ENCODE results near the gene IL12RB2.
"Not testable (repeated sequence)": the region's sequence is repeated elsewhere in the genome, so short reads cannot be mapped to it uniquely, and the experiment has no call there.

Gene IL12RB2

GRCh38 chr1:67394548-67394947, 86.9 kb downstream of the IL12RB2 start:
- no peak for DNase-seq (ENCODE audit: low read depth, low spot score)

GRCh38 chr1:67399199-67399993, 91.7 kb downstream of the IL12RB2 start:
- no peak for DNase-seq (ENCODE audit: low read depth, low spot score)

- not testable (repeated sequence) for DNase-seq (ENCODE audit: low read depth, low spot score)
Measured at GRCh38 chr1:67400029-67400786, 92.5 kb downstream of the IL12RB2 start.

- no peak for DNase-seq (ENCODE audit: low read depth, low spot score)
Measured at GRCh38 chr1:67401443-67401842, 93.8 kb downstream of the IL12RB2 start.

DNA sequence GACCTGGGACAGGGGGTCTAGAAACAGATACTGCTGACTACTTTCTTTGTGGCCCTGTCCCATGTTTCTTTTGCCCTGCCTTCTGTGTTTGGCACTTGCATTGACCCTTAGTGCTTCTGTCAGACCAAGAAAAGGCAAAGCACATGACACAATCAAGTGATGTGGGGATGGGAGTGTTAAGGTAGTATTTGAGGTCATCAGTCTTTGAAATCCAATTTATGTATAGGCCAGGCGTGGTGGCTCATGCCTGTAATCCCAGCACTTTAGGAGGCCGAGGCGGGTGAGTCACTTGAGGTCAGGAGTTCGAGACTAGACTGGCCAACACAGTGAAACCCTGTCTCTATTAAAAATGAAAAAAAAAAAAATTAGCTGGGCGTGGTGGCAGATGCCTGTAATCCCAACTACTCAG, 96.5 kb downstream of the IL12RB2 start:
- no peak for DNase-seq (ENCODE audit: low read depth, low spot score)

- DNase-seq (ENCODE audit: low read depth, low spot score), result no peak
Measured at GRCh38 chr1:67405473-67406245, 98.0 kb downstream of the IL12RB2 start.

DNA sequence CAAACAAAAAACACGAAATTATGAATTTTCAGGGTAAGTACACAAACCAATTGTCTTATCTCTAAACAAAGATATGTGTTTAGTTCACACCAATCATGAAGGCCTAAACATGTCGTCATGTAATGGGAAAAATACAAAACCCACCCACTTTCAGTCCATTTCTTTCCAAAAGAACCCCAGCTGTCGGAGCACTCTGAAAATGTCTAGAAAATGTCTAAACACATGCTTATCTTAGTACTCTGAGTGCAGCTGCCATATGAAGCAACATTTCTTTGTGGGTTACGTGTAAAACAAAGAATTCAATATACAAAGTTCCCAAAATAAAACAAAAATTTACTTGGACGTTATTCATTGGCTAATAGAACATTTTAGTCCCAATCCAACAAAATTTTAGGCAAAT, 99.8 kb downstream of the IL12RB2 start:
- DNase-seq (ENCODE audit: low read depth, low spot score), result no peak

GRCh38 chr1:67408148-67408547, 100.5 kb downstream of the IL12RB2 start:
- DNase-seq (ENCODE audit: low read depth, low spot score), result no peak

- not testable (repeated sequence) for DNase-seq (ENCODE audit: low read depth, low spot score)
Measured at GRCh38 chr1:67413101-67413500, 105.4 kb downstream of the IL12RB2 start.

DNA sequence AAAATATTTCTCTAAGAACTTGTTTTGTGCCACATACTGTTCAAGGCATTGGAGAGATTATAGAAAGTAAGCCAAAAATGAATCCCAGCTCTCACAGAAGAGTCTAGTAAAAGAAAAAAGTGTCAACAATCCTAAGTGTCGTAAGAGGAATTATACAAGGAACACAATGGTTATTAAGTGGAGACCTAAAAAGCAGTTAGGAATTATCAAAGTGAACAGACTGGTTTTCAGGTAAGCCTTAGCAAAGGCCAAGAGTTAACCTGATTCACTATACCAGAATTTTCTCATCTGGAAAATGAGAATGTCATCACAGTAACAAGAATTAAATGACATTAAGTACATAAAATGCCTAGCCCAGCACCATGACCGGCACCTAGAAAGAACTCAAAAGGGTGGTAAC, 106.9 kb downstream of the IL12RB2 start:
- DNase-seq (ENCODE audit: low read depth, low spot score), result no peak

GRCh38 chr1:67415041-67415440, 107.4 kb downstream of the IL12RB2 start:
- no peak for DNase-seq (ENCODE audit: low read depth, low spot score)

DNA sequence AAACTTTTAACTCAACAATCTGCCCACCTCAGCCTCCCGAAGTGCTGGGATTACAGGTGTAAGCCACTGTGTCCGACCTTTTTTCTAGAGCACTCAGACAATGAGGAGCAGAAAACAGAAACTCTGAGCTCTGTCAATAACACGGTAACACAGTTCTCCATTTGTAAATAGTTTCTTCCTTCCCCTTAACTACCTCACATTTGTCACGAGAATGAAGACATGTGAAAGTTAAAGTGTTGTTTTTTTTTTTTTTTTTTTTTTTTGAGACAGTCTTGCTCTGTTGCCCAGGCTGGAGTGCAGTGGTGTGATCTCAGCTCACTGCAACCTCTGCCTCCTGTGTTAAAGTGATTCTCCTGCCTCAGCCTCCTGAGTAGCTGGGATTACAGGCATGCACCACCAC, 110.1 kb downstream of the IL12RB2 start:
- not testable (repeated sequence) for DNase-seq (ENCODE audit: low read depth, low spot score)

- no peak for DNase-seq (ENCODE audit: low read depth, low spot score)
Measured at GRCh38 chr1:67418839-67419586, 111.3 kb downstream of the IL12RB2 start.

- DNase-seq (ENCODE audit: low read depth, low spot score), result no peak
Measured at GRCh38 chr1:67420835-67421492, 113.3 kb downstream of the IL12RB2 start.

DNA sequence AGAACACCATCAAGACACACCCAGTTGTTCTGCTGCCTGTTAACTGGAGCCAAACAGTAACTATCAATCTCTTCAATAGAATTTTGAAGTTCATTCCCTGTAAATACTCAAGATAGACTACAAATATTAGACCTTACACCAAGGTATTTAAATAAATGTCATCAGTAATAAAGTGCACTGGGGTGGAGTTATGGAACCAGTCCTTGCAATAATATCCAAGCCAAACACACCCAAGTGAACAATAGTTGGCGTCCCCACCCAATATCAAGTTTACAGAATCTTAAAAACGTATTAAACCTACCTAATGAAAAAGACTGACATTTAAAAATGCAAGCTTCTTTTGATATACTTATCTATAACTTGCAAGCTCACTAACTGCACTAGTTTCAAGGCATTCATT, 119.8 kb downstream of the IL12RB2 start:
- DNase-seq (ENCODE audit: low read depth, low spot score), result no peak

DNA sequence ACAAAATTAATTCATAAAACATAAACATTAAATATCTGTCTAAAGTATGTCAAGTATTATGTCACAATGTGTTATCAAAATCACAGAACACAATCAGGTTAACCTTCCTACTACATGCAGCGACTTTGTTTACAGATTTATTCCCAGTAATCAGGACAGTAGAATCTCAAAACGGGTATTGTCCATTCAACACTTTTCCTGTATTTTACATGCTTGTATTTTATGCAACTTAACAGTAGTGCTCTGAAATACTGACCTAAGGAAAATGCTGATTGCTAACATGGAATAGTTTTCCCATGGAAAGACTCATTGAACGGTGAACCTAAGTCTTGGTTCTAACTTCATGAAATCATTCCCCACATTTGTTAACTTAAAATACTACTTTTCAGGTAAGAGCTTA, 120.3 kb downstream of the IL12RB2 start:
- DNase-seq (ENCODE audit: low read depth, low spot score), result no peak

- DNase-seq (ENCODE audit: low read depth, low spot score), result no peak
Measured at GRCh38 chr1:67429011-67429527, 121.4 kb downstream of the IL12RB2 start.

DNA sequence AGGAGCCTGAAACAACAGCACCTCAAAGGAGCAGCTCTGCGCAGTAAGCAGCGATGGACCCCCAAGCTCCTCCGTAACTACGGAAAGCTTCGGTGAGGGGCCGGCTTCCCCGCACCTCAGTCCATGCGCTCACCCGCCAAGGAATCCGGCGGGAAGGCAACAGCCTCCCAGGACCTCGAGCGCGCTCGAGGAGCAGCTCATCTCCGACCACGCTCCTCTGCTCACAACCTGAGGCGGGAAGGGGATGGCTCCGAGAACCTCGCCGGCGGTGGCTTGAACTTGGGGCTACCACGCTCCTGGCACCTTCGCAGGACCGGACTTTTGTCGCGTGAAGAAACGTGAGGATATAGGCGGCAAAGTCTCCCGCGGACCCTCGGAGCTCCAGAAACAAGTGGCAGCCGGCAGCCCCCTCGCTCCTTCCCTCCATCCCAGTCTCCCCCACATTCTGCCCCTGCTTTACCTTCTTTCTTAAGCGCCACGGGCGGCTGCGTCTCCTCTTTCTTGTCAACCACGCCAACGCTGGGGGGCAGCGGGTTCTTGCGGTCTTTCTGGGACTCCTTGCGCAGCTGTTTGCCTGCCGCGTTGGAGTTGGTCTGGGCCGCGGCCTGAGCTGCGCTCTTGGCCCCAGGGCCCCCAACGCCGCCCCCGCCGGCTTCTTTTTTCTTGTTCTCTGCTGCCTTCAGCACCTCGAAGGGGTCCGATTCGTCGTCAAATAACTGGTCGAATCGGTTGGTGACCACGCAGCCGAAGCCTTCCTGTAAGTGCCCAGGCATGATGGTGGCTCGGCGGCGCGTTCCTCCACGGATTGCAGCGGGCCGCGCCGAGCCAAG, 122.1 kb downstream of the IL12RB2 start:
- DNase-seq (ENCODE audit: low read depth, low spot score), result no peak

DNA sequence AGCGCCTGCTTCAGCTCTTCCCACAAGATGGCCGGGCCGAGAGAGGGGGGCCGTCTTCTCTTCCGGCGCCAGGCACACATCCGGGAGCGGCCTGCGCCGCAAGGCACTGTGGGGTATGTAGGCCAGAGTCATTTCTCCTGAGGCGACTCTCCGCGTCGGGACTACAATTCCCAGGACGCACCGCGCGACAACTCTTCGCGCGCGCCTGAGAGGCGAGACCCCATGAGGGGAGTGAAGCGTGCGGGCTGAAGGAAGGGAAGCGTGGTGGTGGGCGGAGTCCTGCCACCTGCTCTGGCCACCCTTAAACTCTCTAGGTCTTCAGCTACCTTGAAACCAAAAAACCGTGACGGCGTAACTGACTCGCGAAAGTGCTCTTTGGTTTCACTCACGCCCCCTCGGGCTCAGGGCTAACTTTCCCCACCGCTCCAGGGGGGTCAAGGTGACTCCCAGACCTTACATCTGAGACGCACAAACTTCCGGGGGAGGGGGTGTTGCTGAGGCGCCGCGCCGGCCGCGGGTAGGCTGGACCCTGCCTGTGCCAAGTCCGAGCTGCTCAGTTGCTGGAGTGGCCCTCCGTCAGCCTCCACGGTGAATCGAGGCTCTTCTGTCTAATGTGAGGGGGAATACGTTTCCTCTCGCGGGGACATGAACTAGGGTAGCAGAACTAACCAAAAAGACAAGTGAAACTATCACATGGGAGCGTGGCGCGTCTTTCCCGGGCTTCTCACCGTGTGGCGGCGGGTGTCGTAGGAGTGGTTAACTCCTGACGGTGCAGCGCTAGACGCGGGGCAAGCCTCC, 122.9 kb downstream of the IL12RB2 start, which contains the start of gene SERBP1:
TSS of gene SERBP1 (minus strand) at position 45 of the 798 bp plus-strand sequence. CDS start 102 bp downstream, outside the sequence.
- DNase-seq (ENCODE audit: low read depth, low spot score), result peak; percentile 92

All from iPS DF 19.7 (cell line).